Cardiac fibroblast (primary cell): Measurements from ENCODE around the gene RBM4B.

ENCODE experiments used
- DNase-seq, 2 donors: peaks; one replicate each; pipeline versions ENCODE4 v3.0.0 to v3.0.0-alpha.2; 2010; ENCODE audit warnings: low read depth in 2 of 2
- H3K4me3 ChIP-seq, 2 donors: replicated peaks in 1 of 2; 1 replicate in 1 of 2; 2 replicates in 1 of 2; pipeline ENCODE4 v1.5.1; 2011; ENCODE audit warnings: low read depth in 2 of 2, low read length in 2 of 2, mild to moderate bottlenecking in 2 of 2, moderate library complexity in 1 of 2
- CTCF ChIP-seq: IDR thresholded peaks from one replicate; pipeline ENCODE4 v1.5.1; 2011; ENCODE audit warnings: low read depth, mild to moderate bottlenecking, low read length, inconsistent platforms

The RBM4B gene

GRCh38 chr11:66676931-66677598 is 622 bp downstream of the RBM4B start:
- peak overlapping the region; percentile 73 to 74 for H3K4me3 ChIP-seq
- no peak for TF ChIP-seq CTCF
- DNase-seq, result peak; percentile 14 to 26

DNA sequence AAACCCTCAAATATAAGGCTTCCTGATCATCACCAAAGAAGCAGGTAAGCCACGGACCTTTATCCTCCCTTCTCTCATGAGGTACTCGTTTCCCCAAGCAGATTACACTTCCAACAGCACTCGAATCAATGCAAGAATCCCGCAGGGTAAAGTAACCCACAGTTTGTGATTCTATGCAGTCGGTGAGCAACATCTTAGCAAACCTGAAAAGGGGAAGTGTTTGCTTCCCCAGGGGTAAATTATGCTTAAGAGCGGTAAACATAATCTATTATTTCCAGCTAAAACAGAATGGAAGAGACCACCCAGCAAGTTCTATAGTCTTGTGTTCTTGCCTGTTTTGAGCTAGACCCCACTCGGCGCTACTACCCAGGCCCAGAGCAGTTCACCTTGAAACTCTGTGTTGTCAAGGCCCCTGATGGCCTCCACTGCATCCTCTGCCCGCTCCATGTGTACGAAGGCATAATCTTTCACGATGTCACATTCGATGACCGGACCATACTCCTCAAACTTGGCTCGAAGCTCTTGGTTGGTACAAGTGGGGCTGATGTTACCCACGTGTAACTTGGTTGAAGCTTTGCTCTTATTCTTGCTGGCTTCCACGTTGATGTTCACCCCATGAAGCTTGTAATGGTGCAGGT is 1.3 kb downstream of the RBM4B start:
- DNase-seq, result no peak
- no peak for TF ChIP-seq CTCF
- H3K4me3 ChIP-seq, result peak overlapping the region; percentile 73 to 74

GRCh38 chr11:66674964-66675602 is 2.6 kb downstream of the RBM4B start:
- no peak for TF ChIP-seq CTCF
- H3K4me3 ChIP-seq, result no peak overlapping the region
- no peak for DNase-seq

DNA sequence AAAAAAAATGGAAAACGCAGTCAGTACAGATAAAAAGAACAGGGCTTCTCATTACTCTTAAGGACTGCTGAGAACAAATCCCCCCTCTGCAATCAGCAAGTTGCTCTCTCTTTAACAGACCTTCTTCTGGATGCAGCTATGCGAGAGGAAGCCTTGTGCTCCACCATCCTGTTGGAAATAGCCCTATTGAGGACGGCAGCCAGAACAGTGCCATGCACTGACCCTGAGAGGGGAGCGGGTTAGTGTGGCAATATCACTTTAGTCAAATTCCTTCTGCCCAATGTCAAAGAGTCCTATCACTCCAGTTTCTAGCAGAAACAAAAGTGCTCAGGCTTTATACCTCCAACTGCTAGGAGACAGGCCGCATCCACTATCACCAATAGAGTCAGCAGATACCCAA is 6.9 kb downstream of the RBM4B start:
- no peak for DNase-seq

GRCh38 chr11:66665369-66665768 is 12.3 kb downstream of the RBM4B start:
- DNase-seq, result no peak
- H3K4me3 ChIP-seq, result no peak overlapping the region
- no peak for TF ChIP-seq CTCF

More for the DNA sequence above, 6.9 kb downstream of the RBM4B start:
- H3K4me3 ChIP-seq, result no peak overlapping the region
- TF ChIP-seq CTCF, result no peak

DNA sequence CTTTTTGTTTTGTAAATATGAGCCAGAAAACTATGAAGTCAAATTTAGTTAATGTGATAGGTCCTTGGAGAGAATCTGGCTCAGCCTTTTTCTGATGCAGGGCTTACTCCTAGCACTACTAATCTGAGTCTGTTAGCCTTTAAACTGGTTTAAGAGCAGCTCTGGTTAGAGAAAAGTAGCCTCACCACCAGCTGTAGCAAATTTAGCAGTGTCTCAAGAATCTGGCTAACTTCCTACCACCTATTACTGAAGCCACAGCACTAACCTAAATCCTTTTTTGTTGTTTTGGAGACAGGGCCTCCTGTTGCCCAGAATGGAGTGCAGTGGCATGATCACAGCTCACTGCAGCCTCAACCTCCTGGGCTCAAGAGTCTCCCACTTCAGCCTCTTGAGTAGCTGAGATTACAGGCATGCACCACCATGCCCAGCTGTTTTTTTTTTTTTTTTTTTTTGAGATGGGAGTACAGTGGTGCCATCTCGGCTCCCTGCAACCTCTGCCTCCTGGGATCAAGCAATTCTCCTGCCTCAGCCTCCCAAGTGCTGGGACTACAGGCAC is 13.9 kb downstream of the RBM4B start:
- TF ChIP-seq CTCF, result no peak
- H3K4me3 ChIP-seq, result no peak overlapping the region
- no peak for DNase-seq
